Endothelial cell of umbilical vein (primary cell): ENCODE results near the gene MT1G. TPM values are rescaled to one million over a fixed set of nuclear protein-coding genes. Genes with fewer than 3 reads are reported as not detected.

ENCODE experiments used
- BruUV-seq: library from RNA; stranded (reverse); fragments of 400-500 nt; replicated peaks from 2 replicates; lab custom pipeline; 2021; lab: Mats Ljungman, UMichigan
- CTCF ChIA-PET: fragments of 300-600, 350-600 bp; sonication (Branson Sonifier 250); formaldehyde crosslinking; loops from one replicate; lab custom pipeline; 2021; ENCODE audit warnings: antibody characterized with exemption, inconsistent platforms; lab: Charles Lee
- POLR2A ChIA-PET: fragments of 300-600, 350-600 bp; sonication (Branson Sonifier 250); formaldehyde crosslinking; loops from one replicate; lab custom pipeline; 2021; ENCODE audit warnings: antibody characterized with exemption, inconsistent platforms; lab: Charles Lee
- DNase-seq: peaks from one replicate; pipeline ENCODE4 v3.0.0-alpha.2; 2011; ENCODE audit warnings: low read depth, low spot score
- FAIRE-seq: peaks from 2 replicates; lab custom pipeline; 2011; peaks lifted over from hg19 to GRCh38; lab: Jason Lieb, UNC
- H2AFZ ChIP-seq: 2 replicates; pipeline ENCODE4 v1.6.0; 2012; ENCODE audit warnings: low read depth, low read length, control low read depth, inconsistent platforms
- H3K27ac ChIP-seq: 2 replicates; pipeline ENCODE4 v1.5.1; 2011; ENCODE audit warnings: low read depth, mild to moderate bottlenecking, control low read depth, low read length, moderate library complexity; ENCODE audit not compliant: insufficient read depth
- H3K27me3 ChIP-seq, 2 experiments: 2 replicates each; pipeline versions ENCODE4 v1.6.0 to v1.6.1; 2011; ENCODE audit warnings: low read length in 2 of 2, mixed read lengths in 1 of 2; ENCODE audit not compliant: control insufficient read depth in 2 of 2, insufficient read depth in 2 of 2
- H3K36me3 ChIP-seq, 2 experiments: 2 replicates in 1 of 2; 3 replicates in 1 of 2; pipeline ENCODE4 v1.5.1; 2011; ENCODE audit warnings: low read length in 2 of 2, mild to moderate bottlenecking in 1 of 2, moderate library complexity in 1 of 2; ENCODE audit not compliant: control insufficient read depth in 2 of 2, insufficient read depth in 2 of 2; ENCODE audit errors: extremely low read depth in 1 of 2
- H3K4me1 ChIP-seq: 3 replicates; pipeline ENCODE4 v1.5.1; 2011; ENCODE audit warnings: mild to moderate bottlenecking, low read length; ENCODE audit not compliant: control insufficient read depth, insufficient read depth; ENCODE audit errors: extremely low read depth
- H3K4me2 ChIP-seq: 2 replicates; pipeline ENCODE4 v1.6.1; 2011; ENCODE audit warnings: low read length, control low read depth, mixed read lengths; ENCODE audit not compliant: insufficient read depth
- H3K4me3 ChIP-seq, 3 experiments: fragments of 200-600 bp in 1 of 3; sonication (generic), shearing (Covaris generic) in 1 of 3; replicated peaks in 1 of 3; 2 replicates each; pipeline ENCODE4 v1.5.1; 2011 to 2016; ENCODE audit warnings: control low read depth in 3 of 3, low read length in 3 of 3, mild to moderate bottlenecking in 2 of 3, inconsistent platforms in 1 of 3, low read depth in 1 of 3, moderate library complexity in 1 of 3; ENCODE audit not compliant: insufficient read depth in 1 of 3
- H3K79me2 ChIP-seq: 2 replicates; pipeline ENCODE4 v1.6.0; 2012; ENCODE audit warnings: low read length, inconsistent platforms; ENCODE audit not compliant: control insufficient read depth, insufficient read depth
- H3K9ac ChIP-seq: replicated peaks from 2 replicates; pipeline ENCODE3; 2011; ENCODE audit warnings: low read length, control low read depth; ENCODE audit not compliant: insufficient read depth; ENCODE audit errors: extremely low read depth
- H3K9me1 ChIP-seq: replicated peaks from 3 replicates; pipeline ENCODE4 v1.6.0; 2011; ENCODE audit warnings: mild to moderate bottlenecking, low read length; ENCODE audit not compliant: control insufficient read depth, insufficient read depth; ENCODE audit errors: extremely low read depth
- H3K9me3 ChIP-seq: replicated peaks from 2 replicates; pipeline ENCODE4 v1.5.1; 2012; ENCODE audit warnings: low read length, inconsistent platforms; ENCODE audit not compliant: control insufficient read depth, insufficient read depth
- H4K20me1 ChIP-seq: replicated peaks from 2 replicates; pipeline ENCODE3; 2011; ENCODE audit warnings: mild to moderate bottlenecking, low read length; ENCODE audit not compliant: control insufficient read depth, insufficient read depth; ENCODE audit errors: extremely low read depth
- CTCF ChIP-seq, 2 donors: IDR thresholded peaks; 1 replicate in 1 of 2; 2 replicates in 1 of 2; pipeline ENCODE4 v1.5.1; 2011; ENCODE audit warnings: low read length in 2 of 2, mild to moderate bottlenecking in 2 of 2, moderate library complexity in 2 of 2, control low read depth in 1 of 2, inconsistent platforms in 1 of 2, low read depth in 1 of 2; ENCODE audit not compliant: insufficient read depth in 1 of 2; ENCODE audit errors: extremely low read depth in 1 of 2
- EZH2 ChIP-seq: IDR thresholded peaks from 2 replicates; pipeline ENCODE4 v1.6.1; 2012; ENCODE audit warnings: borderline replicate concordance, low read depth, mild to moderate bottlenecking, moderate library complexity, low read length, inconsistent platforms; ENCODE audit not compliant: severe bottlenecking
- FOS ChIP-seq: IDR thresholded peaks from 2 replicates; pipeline ENCODE4 v1.6.1; 2011; ENCODE audit warnings: mild to moderate bottlenecking, low read length, moderate library complexity, borderline replicate concordance; ENCODE audit not compliant: insufficient read depth
- GATA2 ChIP-seq: IDR thresholded peaks from 2 replicates; pipeline ENCODE4 v1.7.0; 2011; ENCODE audit warnings: low read depth, mild to moderate bottlenecking, moderate library complexity, mixed read lengths, low read length; ENCODE audit not compliant: insufficient read length, insufficient read depth
- JUN ChIP-seq: IDR thresholded peaks from 2 replicates; pipeline ENCODE4 v1.6.1; 2011; ENCODE audit warnings: borderline replicate concordance, low read depth; ENCODE audit not compliant: insufficient read length, insufficient read depth
- MAX ChIP-seq: IDR thresholded peaks from 2 replicates; pipeline ENCODE4 v1.6.1; 2011; ENCODE audit not compliant: insufficient read depth, insufficient read length
- MYC ChIP-seq: IDR thresholded peaks from one replicate; pipeline ENCODE4 v1.6.1; 2011; ENCODE audit warnings: mild to moderate bottlenecking, low read depth, low read length
- POLR2A ChIP-seq: IDR thresholded peaks from 2 replicates; pipeline ENCODE4 v1.6.1; 2012; ENCODE audit warnings: low read depth, mild to moderate bottlenecking, control low read depth, low read length
- POLR2AphosphoS5 ChIP-seq: IDR thresholded peaks from 2 replicates; pipeline ENCODE4 v1.6.1; 2012; ENCODE audit warnings: low read depth, mild to moderate bottlenecking, control low read depth, low read length, moderate library complexity; ENCODE audit not compliant: insufficient read depth
- dilution Hi-C: fragments of 300-500 bp; cut with MboI; formaldehyde crosslinking; loops from one replicate; pipeline ENCODE4 v1.15.0; 2019; ENCODE audit warnings: low sequenced_read_pairs; ENCODE audit not compliant: extremely low pct_ligation_motif_present
- intact Hi-C: fragments of 100-400 bp; cut with micrococcal nuclease; formaldehyde crosslinking; loops from one replicate; pipeline ENCODE4 v1.10.0; 2022
- polyA plus RNA-seq, 4 experiments: library from polyadenylated mRNA; depleted of rRNA in 3 of 4; stranded (reverse) in 3 of 4; unstranded in 1 of 4; fragments of >200 nt; gene quantifications; 2 replicates each; pipeline versions ENCODE4 v1.2.1 to v1.2.3, GENCODE V29; 2011 to 2012; ENCODE audit warnings: missing spikeins in 1 of 4
- total RNA-seq: library from RNA; stranded (reverse); gene quantifications from 2 replicates; pipeline ENCODE4 v1.2.3, GENCODE V29; 2021

MT1G gene
- total and polyA plus RNA-seq, 2 donors (not counting 3 experiments of a cell fraction or from before 2014, with no cell fraction given), result not detected

GRCh38 chr16:56709443-56710040 is 41.7 kb upstream of the MT1G start:
- Histone ChIP-seq H3K79me2 (no peaks in the 10 kb centered on the region), H3K27ac (no peak overlapping the region), H3K4me3 (no peak overlapping the region), H3K4me2 (no peak overlapping the region), H3K27me3 (no peaks in the 10 kb centered on the region), H3K9ac (no peak overlapping the region), H3K9me1 (no peaks in the 10 kb centered on the region), H4K20me1 (no peaks in the 10 kb centered on the region), H3K9me3 (no peaks in the 10 kb centered on the region), H2AFZ (no peak overlapping the region), H3K4me1 (no peaks in the 10 kb centered on the region), H3K36me3 (no peaks in the 10 kb centered on the region)
- intact Hi-C loops, result loop anchor here (10.0 kb wide), 2 partner anchors 235 to 395 kb away; no protein-coding TSS in a partner anchor
- TF ChIP-seq CTCF (IDR thresholded peaks at IDR 0.05; ENCODE audit: extremely low read depth in 1 of 2, insufficient read depth in 1 of 2, low read depth in 1 of 2, low read length in 2 of 2) (no peak), POLR2AphosphoS5 (no peak), MAX (no peak), FOS (no peak), GATA2 (no peak), POLR2A (no peak), JUN (no peak), EZH2 (no peak), MYC (no peak)
- POLR2A ChIA-PET, result no interaction called here
- FAIRE-seq (no peak), DNase-seq (no peak)
- dilution Hi-C loops, result no loop called here
- no TSS peak for BruUV-seq
- CTCF ChIA-PET, result interaction anchor here (0.8 to 1.3 kb wide), 2 partner anchors 36 to 80 kb away, joined by 3 to 4 read pairs; no protein-coding TSS in a partner anchor
